GM19467 (cell line): Measurements from ENCODE around the gene CGNL1.

Experiments
- ATAC-seq: cut with Tn5 transposase; IDR thresholded peaks from one replicate; pipeline ENCODE4 v1.9.1; 2021; ENCODE audit warnings: mild to moderate bottlenecking, moderate library complexity; ENCODE audit not compliant: unreplicated experiment

CGNL1 gene

DNA sequence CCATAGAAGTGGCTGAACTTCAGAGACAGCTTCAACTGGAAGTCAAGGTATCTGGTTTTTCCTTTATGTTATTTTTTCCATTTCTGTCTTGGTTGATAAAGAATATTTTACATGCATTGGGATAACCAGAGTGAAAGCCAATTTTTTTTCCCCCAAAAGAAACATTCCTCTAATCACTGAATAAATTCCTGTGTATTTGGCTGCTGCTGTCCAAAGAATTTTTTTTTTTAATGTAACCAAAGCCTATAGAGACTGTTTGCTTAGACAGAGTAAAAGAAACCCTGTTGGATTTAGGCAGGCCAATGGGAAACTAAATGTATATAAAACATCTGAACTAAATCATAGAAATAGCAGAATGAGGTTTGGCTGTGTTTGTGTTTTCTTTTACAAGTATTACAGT, 75.2 kb downstream of the CGNL1 start:
- ATAC-seq = no peak

DNA sequence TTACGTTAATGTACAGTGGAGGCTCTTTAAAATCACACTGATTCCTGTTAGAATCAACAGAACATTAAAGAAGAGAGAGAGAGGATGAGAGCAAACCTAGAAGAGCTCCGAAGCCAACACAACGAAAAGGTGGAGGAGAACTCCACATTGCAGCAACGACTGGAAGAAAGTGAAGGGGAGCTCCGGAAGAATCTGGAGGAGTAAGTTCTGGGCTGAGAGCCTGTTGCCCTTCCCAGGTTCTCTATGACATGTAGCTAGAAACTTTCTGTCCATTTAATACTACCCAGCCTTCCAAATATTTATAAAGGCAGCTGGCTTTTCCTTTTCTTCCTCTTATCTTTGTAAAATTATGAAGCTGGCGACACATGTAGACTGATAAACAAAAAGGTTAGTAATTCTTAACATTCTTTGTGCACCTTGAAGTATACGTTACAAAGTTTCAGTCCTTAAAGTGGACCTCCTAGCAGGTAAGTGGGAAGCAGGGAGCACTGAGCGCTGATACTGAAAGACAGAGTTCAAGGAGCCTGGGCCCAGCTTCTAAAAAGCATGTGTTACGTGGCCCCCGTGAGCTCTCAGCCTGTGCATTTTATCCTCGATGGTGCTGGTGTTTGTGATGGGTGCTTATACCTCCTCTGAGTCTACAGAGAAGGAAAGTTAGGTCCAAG, 75.9 kb downstream of the CGNL1 start:
- no peak for ATAC-seq

DNA sequence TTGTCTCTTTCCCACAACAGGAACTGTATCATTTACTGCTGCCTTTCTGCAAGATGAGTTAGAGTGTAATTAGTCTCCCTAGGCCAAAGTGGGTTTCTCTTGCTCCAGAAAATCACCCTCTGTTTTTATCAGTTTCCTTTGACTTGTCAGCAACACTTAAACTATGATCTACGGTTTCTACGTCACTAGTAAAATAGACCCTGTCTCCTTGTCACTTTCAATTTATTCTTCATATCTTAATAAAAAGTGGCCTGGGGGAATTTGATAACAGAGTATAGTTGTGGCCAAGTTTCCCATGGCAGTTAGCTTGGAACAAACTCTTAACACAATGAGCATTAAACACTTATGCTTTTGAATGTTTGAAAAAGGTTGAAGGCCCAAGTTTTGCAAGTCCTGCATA, 79.6 kb downstream of the CGNL1 start:
- ATAC-seq = no peak

DNA sequence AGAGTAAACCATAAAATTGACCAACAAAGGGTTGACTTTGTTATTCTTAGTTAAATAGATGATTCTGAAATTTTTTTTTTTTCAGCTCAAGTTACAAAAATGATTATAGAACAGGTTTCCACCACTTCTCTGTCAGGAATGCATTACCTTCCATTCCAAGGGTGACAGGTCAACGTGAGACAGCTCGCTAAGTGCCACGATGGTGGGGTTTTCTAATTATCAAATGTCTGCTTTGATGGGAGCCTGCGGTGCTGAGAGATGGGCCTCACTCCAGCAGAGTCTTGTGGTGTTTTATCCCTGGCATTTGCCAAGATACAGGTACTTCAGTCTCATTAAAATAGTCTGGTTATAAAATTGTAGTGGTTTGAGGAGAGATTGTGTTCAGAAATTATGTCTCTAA, 80.3 kb downstream of the CGNL1 start:
- ATAC-seq = no peak

DNA sequence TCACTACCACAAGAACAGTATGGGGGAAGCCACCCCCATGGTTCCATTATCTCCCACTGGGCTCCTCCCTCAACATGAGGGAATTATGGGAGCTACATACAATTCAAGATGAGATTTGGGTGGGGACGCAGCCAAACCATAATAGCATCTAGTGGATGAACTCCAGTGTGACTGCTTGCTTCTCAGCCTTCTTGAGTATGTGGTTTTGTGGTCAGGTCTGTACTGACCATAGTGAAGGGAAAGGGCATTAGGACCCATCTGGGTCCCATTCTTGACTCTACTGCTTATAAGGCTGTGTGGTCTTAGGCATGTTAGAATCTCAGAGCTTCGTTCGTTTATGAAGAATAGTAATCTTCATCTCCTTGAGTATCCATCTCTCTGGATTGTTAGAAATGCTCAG, 81.4 kb downstream of the CGNL1 start:
- ATAC-seq = no peak

DNA sequence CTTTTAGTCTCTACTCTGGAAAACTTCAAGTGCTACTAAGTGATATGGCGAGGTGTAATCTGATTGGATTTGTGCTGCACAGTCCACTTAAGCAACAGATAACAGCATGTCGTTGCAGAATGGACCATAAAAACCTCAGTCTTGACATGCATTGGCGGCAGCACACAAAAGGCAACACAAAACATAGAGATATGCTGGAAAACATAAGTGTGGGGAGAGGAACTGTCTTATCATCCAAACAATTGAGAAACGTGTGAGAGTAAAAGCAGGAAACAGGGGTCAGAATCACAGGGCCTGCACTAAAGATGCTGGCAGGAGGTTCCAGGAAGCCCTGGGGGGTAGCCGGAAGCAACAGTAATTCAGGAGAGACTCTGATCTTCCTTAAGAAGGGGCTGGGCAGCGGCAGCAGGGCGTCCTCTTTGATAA, 82.1 kb downstream of the CGNL1 start:
- no peak for ATAC-seq

DNA sequence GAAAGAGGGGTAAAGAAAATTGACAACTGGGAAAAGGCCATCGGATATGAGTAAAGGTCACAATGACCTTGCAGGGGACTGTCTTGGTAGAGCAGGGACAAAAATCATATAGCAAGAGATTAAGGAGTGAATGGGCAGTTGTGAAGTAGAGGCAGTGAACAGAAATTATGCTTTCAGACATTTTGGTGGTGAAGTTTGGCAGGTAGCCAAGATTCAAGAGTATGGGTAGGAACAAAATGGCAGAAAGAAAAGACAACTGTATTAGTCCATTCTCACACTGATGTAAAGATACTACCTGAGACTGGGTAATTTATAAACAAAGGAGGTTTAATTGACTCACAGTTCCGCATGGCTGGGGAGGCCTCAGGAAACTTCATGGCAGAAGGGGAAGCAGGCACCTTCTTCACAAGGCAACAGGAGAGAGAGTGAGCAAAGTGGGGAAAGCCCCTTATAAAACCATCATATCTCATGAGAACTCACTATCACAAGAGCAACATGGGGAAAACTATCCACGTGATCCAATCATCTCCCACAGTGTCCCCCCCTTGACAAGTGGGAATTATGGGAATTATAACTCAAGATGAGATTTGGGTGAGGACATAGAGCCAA, 84.0 kb downstream of the CGNL1 start:
- ATAC-seq = no peak

DNA sequence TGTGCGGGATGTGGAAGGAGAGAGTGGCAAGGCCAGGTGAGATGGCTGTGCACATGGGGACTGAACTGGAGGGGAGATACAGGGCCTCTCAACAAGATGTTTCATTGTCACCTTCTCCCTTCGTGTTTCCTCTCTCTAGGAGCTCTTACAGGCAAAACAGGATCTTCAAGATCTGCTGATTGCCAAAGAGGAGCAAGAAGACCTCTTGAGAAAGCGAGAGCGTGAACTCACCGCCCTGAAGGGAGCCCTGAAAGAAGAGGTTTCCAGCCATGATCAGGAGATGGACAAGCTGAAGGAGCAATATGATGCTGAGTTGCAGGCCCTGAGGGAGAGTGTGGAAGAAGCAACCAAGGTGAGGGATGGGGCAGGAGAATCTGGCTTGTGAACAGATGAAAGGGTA, 85.2 kb downstream of the CGNL1 start:
- ATAC-seq = no peak

DNA sequence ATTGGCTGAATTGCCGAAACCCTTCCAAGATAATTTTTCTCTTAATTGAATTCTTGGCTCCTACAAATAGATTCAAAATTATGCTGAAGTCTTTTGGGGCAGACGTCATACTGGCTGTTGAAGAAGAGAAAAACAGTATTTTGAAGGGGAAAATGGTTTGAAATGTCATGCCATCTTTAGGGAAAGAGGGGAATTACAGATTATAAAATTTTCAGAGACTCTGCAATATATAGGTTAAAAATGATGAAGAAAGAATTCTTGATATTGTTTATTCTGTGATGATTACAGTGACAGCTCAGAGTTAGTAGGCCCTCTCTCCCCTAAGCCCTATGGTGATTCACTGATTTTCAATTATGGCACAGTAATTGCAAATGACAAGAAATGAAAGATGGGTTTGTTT, 86.1 kb downstream of the CGNL1 start:
- no peak for ATAC-seq

DNA sequence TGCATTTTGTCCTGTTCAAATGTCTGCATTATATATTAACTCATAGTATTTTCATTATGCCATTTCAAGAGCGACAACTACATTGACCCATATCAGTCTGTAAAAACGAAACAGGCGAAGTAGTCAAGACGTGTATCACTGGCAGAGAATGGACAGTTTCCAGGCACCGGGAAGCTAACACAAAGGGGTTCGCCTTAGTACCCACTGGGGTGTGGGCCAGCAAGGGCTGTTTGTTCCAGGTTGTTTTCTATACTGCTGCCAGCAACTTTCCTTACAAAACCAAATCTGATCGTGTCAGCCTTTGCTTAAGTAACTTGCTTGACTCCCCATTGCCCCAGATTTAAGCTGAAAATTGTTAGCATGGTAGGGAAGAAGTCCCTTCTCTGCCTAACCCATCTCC, 87.1 kb downstream of the CGNL1 start:
- no peak for ATAC-seq

DNA sequence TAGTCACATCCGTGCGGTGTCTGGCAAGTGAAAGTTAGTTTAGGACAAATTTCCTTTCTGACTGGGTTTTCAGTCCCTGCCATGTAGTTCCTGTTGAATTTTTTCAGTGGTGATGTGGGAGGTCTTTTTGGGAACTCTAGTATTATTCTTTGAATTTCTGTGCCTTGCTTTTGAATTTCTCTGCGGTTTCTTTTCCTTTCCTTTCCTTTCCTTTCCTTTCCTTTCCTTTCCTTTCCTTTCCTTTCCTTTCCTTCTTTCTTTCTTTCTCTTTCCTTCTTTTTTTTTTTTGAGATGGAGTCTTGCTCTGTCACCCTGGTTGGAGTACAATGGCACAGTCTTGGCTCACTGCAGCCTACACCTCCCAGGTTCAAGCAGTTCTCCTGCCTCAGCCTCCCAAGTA, 88.2 kb downstream of the CGNL1 start:
- no peak for ATAC-seq

DNA sequence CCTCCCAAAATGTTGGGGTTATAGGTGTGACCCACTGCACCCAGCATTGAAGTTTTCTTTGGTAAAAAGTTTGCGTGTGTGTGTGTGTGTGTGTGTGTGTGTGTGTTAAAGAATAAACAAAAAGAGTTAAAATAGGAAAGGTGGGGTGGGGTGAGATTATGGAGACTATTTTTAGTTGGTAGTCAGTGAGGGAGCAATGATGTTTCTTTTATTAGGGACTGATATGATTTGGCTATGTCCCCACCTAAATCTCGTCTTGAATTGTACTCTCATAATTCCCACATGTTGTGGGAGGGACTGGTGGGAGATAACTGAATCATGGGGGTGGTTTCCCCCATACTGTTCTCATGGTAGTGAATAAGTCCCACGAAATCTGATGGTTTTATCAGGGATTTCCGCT, 92.2 kb downstream of the CGNL1 start:
- no peak for ATAC-seq

DNA sequence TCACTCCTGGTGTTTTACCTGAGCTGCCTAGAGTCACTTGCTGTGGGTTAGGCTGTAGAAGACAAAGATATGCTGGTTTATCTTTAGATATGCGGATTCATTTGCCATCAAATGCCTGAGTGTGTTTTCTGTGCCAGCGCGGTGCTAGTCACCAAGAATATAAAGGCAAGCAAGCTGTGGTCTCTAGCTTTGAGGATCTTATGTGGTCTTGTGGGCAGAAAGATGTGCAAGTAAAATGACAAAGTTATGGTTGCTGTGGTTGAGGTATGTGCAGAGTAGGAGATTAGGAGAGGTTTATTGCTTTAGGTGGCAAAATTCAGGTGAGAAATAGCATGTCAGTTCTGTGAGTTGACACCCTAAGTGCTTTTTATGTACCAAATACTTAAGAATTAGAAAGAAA, 94.2 kb downstream of the CGNL1 start:
- no peak for ATAC-seq

DNA sequence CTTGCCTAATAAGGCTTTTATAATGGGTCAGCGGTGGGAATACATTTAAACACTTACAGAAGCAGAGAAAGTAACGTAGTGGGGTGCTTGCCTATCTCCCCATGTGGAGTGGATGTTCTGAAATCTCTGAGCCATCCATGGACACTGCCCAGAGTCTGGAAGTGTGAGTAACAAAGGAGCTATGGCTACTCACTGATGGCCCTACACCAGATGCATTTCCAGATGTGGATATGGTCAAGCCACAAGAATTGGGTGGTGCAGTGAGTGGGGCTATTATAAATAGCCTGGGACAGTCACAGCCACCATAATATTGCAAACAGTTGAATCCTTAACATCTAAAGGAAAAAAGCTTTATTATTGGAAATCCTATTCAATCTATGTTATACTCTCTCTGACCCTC, 96.6 kb downstream of the CGNL1 start:
- ATAC-seq = no peak

DNA sequence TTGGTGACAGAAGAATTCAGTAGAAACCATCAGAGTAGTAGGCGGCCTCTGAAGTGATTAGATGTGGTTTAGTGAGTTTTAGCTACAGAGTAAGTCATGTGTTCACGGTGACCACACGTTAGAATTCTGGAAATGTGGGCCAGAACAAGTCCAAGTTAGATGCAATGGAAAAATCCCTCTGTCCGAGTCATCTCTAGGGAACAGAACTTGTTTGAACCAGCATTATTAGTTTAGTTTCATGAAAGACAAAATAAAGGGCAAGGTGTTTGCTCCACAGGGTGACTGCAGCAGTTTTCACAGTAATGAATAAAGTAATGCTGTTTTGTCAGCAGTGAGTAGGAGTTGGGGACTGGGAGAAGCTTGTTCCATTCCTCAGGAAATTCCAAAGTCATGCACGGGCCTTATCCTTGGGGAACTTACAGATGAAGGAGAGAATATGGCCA, 100.2 kb downstream of the CGNL1 start:
- no peak for ATAC-seq

DNA sequence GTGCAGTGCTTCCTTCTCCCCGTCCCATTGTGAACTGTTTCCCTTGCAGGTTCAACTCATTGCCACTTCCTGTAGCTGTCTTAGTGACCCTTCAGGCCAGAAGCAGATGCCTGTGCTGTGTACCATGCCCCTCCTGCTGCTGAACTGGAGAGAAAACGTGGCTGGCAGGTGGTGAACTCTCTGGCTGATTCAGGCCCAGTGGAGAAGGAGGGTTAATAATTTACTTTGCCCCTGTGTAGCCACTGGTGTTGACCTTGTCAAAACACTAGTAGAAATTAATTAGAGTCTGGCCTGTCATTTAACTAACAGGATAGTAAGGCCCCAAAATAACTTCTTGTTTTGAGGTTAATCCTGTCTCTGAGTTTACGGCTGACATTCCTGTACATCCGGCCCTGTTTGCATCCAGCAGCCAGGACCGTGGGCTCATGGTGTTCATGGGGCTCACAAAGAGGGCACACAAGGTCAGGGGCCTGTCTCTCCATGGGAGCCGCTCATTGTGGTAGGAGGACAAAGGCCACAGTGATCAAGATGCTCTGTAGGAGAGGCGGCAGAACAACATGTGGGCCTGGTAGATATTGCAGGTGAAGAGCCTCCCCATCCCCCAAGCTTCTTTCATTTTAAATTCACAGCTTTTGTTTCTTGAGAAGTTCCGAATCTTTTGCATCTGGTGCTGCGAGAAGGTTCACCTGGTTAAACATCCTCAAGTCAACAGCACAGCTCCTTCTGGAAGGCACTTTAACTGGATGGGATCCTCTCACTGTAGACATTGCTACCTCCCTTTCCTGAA, 101.6 kb downstream of the CGNL1 start:
- peak; percentile 88 for ATAC-seq

DNA sequence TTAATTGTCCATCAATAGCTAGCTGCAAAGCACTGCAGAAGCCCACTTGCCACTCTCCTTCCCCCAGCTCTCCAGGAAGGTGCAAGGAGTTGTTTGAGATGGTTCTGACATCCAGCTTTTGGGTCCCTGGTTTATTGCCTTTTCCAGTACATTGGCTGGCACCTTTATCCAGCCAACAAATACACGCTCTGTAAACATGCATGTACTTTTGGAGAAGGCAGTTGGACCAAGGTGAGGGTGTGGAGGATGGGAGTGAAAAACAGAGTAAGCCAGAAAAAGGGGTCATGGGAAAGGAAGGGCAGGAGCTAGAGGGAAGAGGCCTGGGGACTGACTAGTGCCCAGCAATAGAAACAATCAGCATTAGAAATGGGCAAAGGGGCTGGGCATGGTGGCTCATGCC, 102.7 kb downstream of the CGNL1 start:
- ATAC-seq = no peak

DNA sequence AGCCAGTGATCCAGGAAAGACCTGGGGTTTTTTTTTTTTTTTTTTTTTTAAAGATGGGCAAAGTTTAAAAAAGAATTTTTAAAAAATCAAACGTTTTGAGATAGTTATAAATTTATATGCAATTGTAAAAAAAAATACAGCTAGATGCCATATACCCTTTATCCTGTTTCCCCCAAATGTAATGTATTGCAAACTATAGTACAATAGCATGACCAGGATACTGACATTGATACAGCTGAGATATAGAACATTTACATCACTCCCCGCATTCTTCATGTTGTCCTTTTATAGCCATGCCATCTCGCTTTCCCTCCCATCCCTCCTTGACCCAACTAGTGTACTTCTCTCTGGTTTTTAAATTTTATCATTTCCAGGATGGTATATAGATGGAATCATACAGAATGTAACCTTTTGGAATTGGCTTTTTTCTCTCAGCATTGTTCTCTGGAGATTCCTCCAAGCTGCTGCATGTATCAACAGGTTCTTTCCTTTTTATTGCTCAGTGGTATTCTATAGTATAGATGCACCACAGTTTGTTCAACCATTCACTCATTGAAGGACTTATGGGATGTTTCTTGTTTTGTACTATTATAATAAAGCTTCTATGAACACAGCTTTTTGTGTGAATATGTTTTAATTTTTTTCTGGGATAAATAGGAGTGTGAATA, 104.9 kb downstream of the CGNL1 start:
- ATAC-seq = no peak

DNA sequence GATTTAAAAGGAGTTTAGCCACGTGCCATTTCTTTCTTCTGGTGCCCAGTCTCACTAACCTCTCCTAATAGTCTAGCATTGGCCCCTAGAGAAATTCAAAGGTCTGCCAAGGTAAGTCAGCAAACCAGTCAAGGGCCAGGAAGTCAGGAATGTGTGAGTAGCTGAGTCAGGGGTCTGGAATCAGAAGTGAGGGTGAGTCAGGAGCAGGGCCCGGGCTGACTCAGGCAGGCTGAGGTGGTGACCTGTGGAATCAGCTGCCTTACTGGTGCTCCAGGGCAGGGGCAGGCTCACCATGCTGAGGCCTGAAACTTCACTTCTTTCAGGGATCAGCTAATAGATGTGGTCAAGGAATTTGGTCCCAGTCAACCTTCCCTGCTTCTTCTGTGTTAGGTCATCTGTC, 109.6 kb downstream of the CGNL1 start:
- ATAC-seq = no peak

DNA sequence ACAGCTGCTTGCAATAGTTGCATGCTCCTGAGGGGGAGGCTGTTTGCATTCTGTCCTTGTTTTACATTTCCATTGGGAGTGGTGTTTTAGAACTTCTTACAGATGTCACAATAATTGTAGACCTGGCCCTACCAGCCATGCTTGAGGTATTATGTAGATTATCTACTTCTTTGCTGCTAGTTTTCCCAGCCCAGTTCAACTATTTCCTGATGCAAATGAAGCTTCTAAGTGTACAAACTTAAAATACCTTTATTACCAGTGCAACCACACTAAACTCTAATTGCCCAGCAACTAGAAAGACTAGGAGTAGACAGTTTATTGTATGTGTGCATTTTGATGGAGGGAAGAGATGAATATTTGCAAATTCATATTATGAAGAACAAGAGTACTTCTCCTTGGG, 110.5 kb downstream of the CGNL1 start:
- no peak for ATAC-seq

DNA sequence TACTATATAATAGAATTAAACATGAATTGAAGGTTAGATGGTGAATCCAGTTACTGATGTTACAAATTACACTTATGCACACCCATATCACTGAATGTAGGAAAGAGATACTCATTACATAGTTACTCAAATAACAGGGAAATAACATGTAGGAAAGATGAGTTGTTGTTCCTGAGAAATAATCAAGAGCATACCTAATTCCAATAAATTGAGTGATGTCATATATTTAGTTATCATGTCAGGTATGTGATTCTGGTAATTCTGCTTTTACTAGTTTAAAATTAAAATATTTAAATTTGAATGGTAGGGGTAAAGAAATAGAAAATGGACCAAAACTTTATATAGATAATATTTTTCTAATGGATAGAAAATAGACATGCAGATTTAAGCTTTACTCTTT, 112.8 kb downstream of the CGNL1 start:
- no peak for ATAC-seq

DNA sequence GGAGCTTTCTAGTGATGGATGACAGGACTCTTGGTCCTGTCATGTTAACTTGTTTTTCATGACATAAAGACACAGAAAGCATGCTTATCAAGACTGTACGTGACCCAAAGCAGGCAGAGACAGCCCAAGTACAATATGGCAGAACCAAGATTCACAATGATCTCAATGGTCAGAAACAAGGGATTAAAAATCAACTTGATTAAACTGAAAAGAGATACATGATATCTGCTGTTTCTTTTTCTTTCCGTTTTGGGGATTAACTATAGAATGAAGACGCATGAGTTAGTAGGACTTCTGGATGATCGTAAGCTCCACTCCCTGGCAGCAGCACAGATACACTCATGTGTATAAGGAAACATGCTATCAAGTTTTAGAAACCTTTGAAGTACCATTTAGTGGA, 117.0 kb downstream of the CGNL1 start:
- ATAC-seq = no peak
